Measurements from ENCODE around the gene DNAL1. TPM values are rescaled to one million over a fixed set of nuclear protein-coding genes. Genes with fewer than 3 reads are reported as not detected.
A peak's percentile ranks its signal among the peaks of the same experiment; 100 is the strongest.

Gene DNAL1
- total RNA-seq, 1 donor from 2014 or later = 6.2 TPM

GRCh38 chr14:73713803-73714655 lies 69.2 kb downstream of the DNAL1 start, which contains the start of gene PNMA1:
PNMA1 (minus strand) TSS chr14:73714384; CDS start chr14:73713639, 745 bp downstream.
- H3K27me3 Mint-ChIP-seq (ENCODE audit: low read depth) = no peaks in the 10 kb centered on the region
- peaks cover 43% of the 10 kb centered on the region for H3K36me3 Mint-ChIP-seq (ENCODE audit: low read depth)
- H3K27ac Mint-ChIP-seq = peak within 1 kb of the TSS; percentile 92
- peak within 1 kb of the TSS; percentile 86 for H3K4me3 Mint-ChIP-seq (ENCODE audit: low read depth)
- peaks cover 16% of the 10 kb centered on the region for H3K4me1 Mint-ChIP-seq (ENCODE audit: low read depth)
- intact Hi-C loops (cut with micrococcal nuclease) = loop anchor here (1.0 to 10.0 kb wide), 8 partner anchors 17 to 659 kb away; partner anchors contain the start of genes BBOF1, ENTPD5 and RBM25
- no peaks in the 10 kb centered on the region for H3K9me3 Mint-ChIP-seq
- DNase-seq (ENCODE audit: low spot score) = peak; percentile 85

- H3K36me3 Mint-ChIP-seq (ENCODE audit: low read depth) = peaks cover 49% of the 10 kb centered on the region
- H3K4me3 Mint-ChIP-seq (ENCODE audit: low read depth) = peak overlapping the region; percentile 70
- no peaks in the 10 kb centered on the region for H3K9me3 Mint-ChIP-seq
- intact Hi-C loops (cut with micrococcal nuclease) = loop anchor here (5.0 to 10.0 kb wide), 4 partner anchors 43 to 660 kb away; partner anchors contain the start of genes BBOF1, ENTPD5 and RBM25
- DNase-seq (ENCODE audit: low spot score) = no peak
- H3K4me1 Mint-ChIP-seq (ENCODE audit: low read depth) = peaks cover 16% of the 10 kb centered on the region
- no peaks in the 10 kb centered on the region for H3K27me3 Mint-ChIP-seq (ENCODE audit: low read depth)
- H3K27ac Mint-ChIP-seq = peak overlapping the region; percentile 28
Measured at GRCh38 chr14:73714656-73715081, 69.9 kb downstream of the DNAL1 start.

GRCh38 chr14:73715707-73716106 lies 70.9 kb downstream of the DNAL1 start:
- no peak for DNase-seq (ENCODE audit: low spot score)
- no peak overlapping the region for H3K27ac Mint-ChIP-seq
- intact Hi-C loops (cut with micrococcal nuclease) = loop anchor here (10.0 kb wide), 1 partner anchor 661 kb away; the partner anchor contains the start of gene RBM25
- H3K4me3 Mint-ChIP-seq (ENCODE audit: low read depth) = no peak overlapping the region
- H3K27me3 Mint-ChIP-seq (ENCODE audit: low read depth) = no peaks in the 10 kb centered on the region
- H3K9me3 Mint-ChIP-seq = no peaks in the 10 kb centered on the region
- H3K36me3 Mint-ChIP-seq (ENCODE audit: low read depth) = peaks cover 53% of the 10 kb centered on the region
- H3K4me1 Mint-ChIP-seq (ENCODE audit: low read depth) = peaks cover 11% of the 10 kb centered on the region

GRCh38 chr14:73717266-73717665 lies 72.5 kb downstream of the DNAL1 start:
- Mint-ChIP-seq H3K4me3 (ENCODE audit: low read depth) (no peak overlapping the region), H3K27ac (no peak overlapping the region), H3K36me3 (ENCODE audit: low read depth) (peaks cover 65% of the 10 kb centered on the region), H3K4me1 (ENCODE audit: low read depth) (peaks cover 9% of the 10 kb centered on the region), H3K27me3 (ENCODE audit: low read depth) (no peaks in the 10 kb centered on the region), H3K9me3 (no peaks in the 10 kb centered on the region)
- intact Hi-C loops (cut with micrococcal nuclease) = loop anchor here (10.0 kb wide), 1 partner anchor 662 kb away; the partner anchor contains the start of gene RBM25
- DNase-seq (ENCODE audit: low spot score) = no peak

GRCh38 chr14:73717711-73718417 lies 73.1 kb downstream of the DNAL1 start:
- Mint-ChIP-seq H3K4me1 (ENCODE audit: low read depth) (peaks cover 6% of the 10 kb centered on the region), H3K27ac (no peak overlapping the region), H3K9me3 (no peaks in the 10 kb centered on the region), H3K36me3 (ENCODE audit: low read depth) (peaks cover 65% of the 10 kb centered on the region), H3K4me3 (ENCODE audit: low read depth) (no peak overlapping the region), H3K27me3 (ENCODE audit: low read depth) (no peaks in the 10 kb centered on the region)
- intact Hi-C loops (cut with micrococcal nuclease) = loop anchor here (10.0 kb wide), 1 partner anchor 663 kb away; the partner anchor contains the start of gene RBM25
- no peak for DNase-seq (ENCODE audit: low spot score)

- no peak for DNase-seq (ENCODE audit: low spot score)
- peaks cover 6% of the 10 kb centered on the region for H3K4me1 Mint-ChIP-seq (ENCODE audit: low read depth)
- H3K9me3 Mint-ChIP-seq = no peaks in the 10 kb centered on the region
- peaks cover 66% of the 10 kb centered on the region for H3K36me3 Mint-ChIP-seq (ENCODE audit: low read depth)
- no peak overlapping the region for H3K4me3 Mint-ChIP-seq (ENCODE audit: low read depth)
- intact Hi-C loops (cut with micrococcal nuclease) = loop anchor here (10.0 kb wide), 1 partner anchor 664 kb away; the partner anchor contains the start of gene RBM25
- no peaks in the 10 kb centered on the region for H3K27me3 Mint-ChIP-seq (ENCODE audit: low read depth)
- no peak overlapping the region for H3K27ac Mint-ChIP-seq
Measured at GRCh38 chr14:73718418-73719251, 73.8 kb downstream of the DNAL1 start.

GRCh38 chr14:73719361-73719760 lies 74.6 kb downstream of the DNAL1 start:
- H3K27ac Mint-ChIP-seq = no peak overlapping the region

GRCh38 chr14:73719791-73720190 lies 75.0 kb downstream of the DNAL1 start:
- no peaks in the 10 kb centered on the region for H3K9me3 Mint-ChIP-seq
- no peaks in the 10 kb centered on the region for H3K27me3 Mint-ChIP-seq (ENCODE audit: low read depth)
- peaks cover 75% of the 10 kb centered on the region for H3K36me3 Mint-ChIP-seq (ENCODE audit: low read depth)
- H3K4me3 Mint-ChIP-seq (ENCODE audit: low read depth) = no peak overlapping the region
- H3K4me1 Mint-ChIP-seq (ENCODE audit: low read depth) = peaks cover 8% of the 10 kb centered on the region
- intact Hi-C loops (cut with micrococcal nuclease) = loop anchor here (10.0 kb wide), 1 partner anchor 665 kb away; the partner anchor contains the start of gene RBM25
- DNase-seq (ENCODE audit: low spot score) = no peak
- H3K27ac Mint-ChIP-seq = no peak overlapping the region

More at GRCh38 chr14:73719361-73719760, 74.6 kb downstream of the DNAL1 start:
- intact Hi-C loops (cut with micrococcal nuclease) = loop anchor here (10.0 kb wide), 1 partner anchor 665 kb away; the partner anchor contains the start of gene RBM25
- peaks cover 11% of the 10 kb centered on the region for H3K4me1 Mint-ChIP-seq (ENCODE audit: low read depth)
- no peak for DNase-seq (ENCODE audit: low spot score)
- no peak overlapping the region for H3K4me3 Mint-ChIP-seq (ENCODE audit: low read depth)
- peaks cover 73% of the 10 kb centered on the region for H3K36me3 Mint-ChIP-seq (ENCODE audit: low read depth)
- no peaks in the 10 kb centered on the region for H3K27me3 Mint-ChIP-seq (ENCODE audit: low read depth)
- no peaks in the 10 kb centered on the region for H3K9me3 Mint-ChIP-seq

GRCh38 chr14:73720636-73721035 lies 75.8 kb downstream of the DNAL1 start:
- Mint-ChIP-seq H3K4me1 (ENCODE audit: low read depth) (peaks cover 7% of the 10 kb centered on the region), H3K36me3 (ENCODE audit: low read depth) (peaks cover 80% of the 10 kb centered on the region), H3K4me3 (ENCODE audit: low read depth) (no peak overlapping the region), H3K27ac (no peak overlapping the region), H3K9me3 (no peaks in the 10 kb centered on the region), H3K27me3 (ENCODE audit: low read depth) (no peaks in the 10 kb centered on the region)
- intact Hi-C loops (cut with micrococcal nuclease) = no loop called here
- no peak for DNase-seq (ENCODE audit: low spot score)

- H3K9me3 Mint-ChIP-seq = no peaks in the 10 kb centered on the region
- H3K4me1 Mint-ChIP-seq (ENCODE audit: low read depth) = peaks cover 11% of the 10 kb centered on the region
- no peak overlapping the region for H3K27ac Mint-ChIP-seq
- no peaks in the 10 kb centered on the region for H3K27me3 Mint-ChIP-seq (ENCODE audit: low read depth)
- peaks cover 80% of the 10 kb centered on the region for H3K36me3 Mint-ChIP-seq (ENCODE audit: low read depth)
- H3K4me3 Mint-ChIP-seq (ENCODE audit: low read depth) = no peak overlapping the region
- intact Hi-C loops (cut with micrococcal nuclease) = no loop called here
- DNase-seq (ENCODE audit: low spot score) = no peak
Measured at GRCh38 chr14:73721101-73721821, 76.5 kb downstream of the DNAL1 start.

- Mint-ChIP-seq H3K27ac (no peak overlapping the region), H3K4me1 (ENCODE audit: low read depth) (peaks cover 14% of the 10 kb centered on the region), H3K36me3 (ENCODE audit: low read depth) (peaks cover 80% of the 10 kb centered on the region), H3K27me3 (ENCODE audit: low read depth) (no peaks in the 10 kb centered on the region), H3K4me3 (ENCODE audit: low read depth) (no peak overlapping the region), H3K9me3 (no peaks in the 10 kb centered on the region)
- intact Hi-C loops (cut with micrococcal nuclease) = no loop called here
- no peak for DNase-seq (ENCODE audit: low spot score)
Measured at GRCh38 chr14:73722581-73722980, 77.8 kb downstream of the DNAL1 start.
